ENCODE results near the gene PKIG.

The PKIG gene

DNA sequence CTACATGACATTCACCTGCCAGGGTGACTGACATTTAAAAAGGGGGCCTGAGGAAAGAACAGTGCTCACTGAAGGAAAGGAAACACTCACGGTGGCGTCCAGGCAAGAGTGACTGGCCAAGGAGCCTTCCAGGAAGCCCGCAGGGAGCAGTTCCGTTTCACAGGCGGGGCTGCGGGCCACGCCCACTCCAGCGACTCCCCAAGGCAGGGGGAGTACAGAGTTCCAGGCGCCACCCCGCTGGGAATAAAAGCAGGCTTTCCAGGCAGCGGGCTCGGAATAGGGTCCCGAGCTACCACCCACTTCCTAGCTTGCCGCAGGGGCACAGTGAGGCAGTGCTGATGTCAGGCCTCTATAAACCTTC lies 34.2 kb downstream of the PKIG start:
- Mint-ChIP-seq H3K4me3 (no peak overlapping the region), H3K27me3 (ENCODE audit: low read depth) (no peaks in the 10 kb centered on the region), H3K27ac (peak overlapping the region in 1 of 3 experiments; percentile 25), H3K4me1 (peaks cover 17% of the 10 kb centered on the region), H3K36me3 (ENCODE audit: low read depth) (peaks cover 49% of the 10 kb centered on the region), H3K9me3 (no peaks in the 10 kb centered on the region)
- TF ChIP-seq, protein P1, sequence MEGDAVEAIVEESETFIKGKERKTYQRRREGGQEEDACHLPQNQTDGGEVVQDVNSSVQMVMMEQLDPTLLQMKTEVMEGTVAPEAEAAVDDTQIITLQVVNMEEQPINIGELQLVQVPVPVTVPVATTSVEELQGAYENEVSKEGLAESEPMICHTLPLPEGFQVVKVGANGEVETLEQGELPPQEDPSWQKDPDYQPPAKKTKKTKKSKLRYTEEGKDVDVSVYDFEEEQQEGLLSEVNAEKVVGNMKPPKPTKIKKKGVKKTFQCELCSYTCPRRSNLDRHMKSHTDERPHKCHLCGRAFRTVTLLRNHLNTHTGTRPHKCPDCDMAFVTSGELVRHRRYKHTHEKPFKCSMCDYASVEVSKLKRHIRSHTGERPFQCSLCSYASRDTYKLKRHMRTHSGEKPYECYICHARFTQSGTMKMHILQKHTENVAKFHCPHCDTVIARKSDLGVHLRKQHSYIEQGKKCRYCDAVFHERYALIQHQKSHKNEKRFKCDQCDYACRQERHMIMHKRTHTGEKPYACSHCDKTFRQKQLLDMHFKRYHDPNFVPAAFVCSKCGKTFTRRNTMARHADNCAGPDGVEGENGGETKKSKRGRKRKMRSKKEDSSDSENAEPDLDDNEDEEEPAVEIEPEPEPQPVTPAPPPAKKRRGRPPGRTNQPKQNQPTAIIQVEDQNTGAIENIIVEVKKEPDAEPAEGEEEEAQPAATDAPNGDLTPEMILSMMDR (IDR thresholded peaks at IDR 0.05; ENCODE audit: unreplicated experiment in 3 of 3), result no peak

DNA sequence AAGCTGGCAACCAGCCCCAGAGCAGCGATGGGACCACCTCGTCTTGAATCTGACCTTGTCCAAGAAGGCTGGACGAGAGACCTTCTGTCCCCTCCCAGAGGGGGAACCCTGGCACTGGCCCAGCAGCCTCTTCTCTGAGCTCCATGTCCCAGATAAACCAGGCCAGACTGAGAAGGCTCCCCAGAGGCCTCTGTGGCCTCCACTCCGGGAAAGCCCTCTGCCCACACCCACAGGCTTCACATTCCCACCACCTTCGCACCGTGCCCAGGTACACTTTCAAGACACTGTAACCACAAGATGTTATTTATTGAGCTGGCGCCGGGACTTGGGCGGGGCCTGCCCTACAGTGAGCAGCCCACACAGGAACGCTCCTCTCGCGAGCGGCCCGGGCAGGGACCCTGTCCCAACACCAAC lies 35.9 kb downstream of the PKIG start:
- Mint-ChIP-seq H3K9me3 (no peaks in the 10 kb centered on the region), H3K36me3 (ENCODE audit: low read depth) (peaks cover 57% of the 10 kb centered on the region), H3K27ac (no peak overlapping the region), H3K4me1 (peaks cover 17% of the 10 kb centered on the region), H3K27me3 (ENCODE audit: low read depth) (no peaks in the 10 kb centered on the region), H3K4me3 (no peak overlapping the region)
- TF ChIP-seq, protein P1 (IDR thresholded peaks at IDR 0.05; ENCODE audit: unreplicated experiment in 3 of 3), result no peak

DNA sequence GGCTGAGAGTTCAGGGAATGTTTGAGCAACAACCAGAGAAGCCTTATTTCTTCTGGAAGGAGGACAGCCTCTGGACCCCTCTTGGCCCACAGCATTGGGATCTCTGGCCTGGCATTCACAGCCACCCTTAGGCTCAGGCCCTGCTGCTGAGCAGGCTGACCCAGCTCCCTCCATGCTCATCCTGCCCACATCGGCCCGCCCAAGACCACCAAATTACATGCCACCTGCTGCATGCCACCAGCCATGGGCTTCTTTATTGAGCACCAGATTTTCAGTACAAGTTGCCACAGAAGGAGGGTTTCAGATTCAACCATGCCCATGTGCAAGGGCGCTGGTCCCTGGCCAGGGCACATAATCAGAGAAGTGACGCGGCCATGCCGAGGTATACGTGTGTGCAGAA lies 36.9 kb downstream of the PKIG start:
- peaks cover 17% of the 10 kb centered on the region for H3K4me1 Mint-ChIP-seq
- H3K4me3 Mint-ChIP-seq, result no peak overlapping the region
- no peak overlapping the region for H3K27ac Mint-ChIP-seq
- peaks cover 51% of the 10 kb centered on the region for H3K36me3 Mint-ChIP-seq (ENCODE audit: low read depth)
- no peaks in the 10 kb centered on the region for H3K9me3 Mint-ChIP-seq
- TF ChIP-seq, protein P1 (IDR thresholded peaks at IDR 0.05; ENCODE audit: unreplicated experiment in 3 of 3), result no peak
- no peaks in the 10 kb centered on the region for H3K27me3 Mint-ChIP-seq (ENCODE audit: low read depth)

DNA sequence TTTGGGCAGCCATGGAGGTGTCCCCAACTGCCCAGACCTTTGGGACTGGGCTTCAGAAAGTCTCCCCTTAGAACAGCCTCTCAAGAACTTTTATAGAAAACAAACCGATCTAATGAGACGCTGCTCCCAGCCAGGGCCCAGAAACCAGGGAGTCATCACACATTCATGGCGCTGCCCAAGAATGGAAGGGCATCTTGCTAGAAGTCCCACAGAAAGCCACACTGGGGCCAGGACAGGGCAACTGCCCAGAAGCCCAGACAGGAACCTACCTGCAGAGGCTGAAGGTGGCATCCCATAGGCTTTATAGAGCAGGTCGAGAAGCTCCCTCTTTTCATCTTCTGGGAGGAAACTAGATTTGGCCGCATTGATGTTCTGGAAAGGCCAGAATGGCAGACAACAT lies 37.7 kb downstream of the PKIG start:
- Mint-ChIP-seq H3K27ac (no peak overlapping the region), H3K36me3 (ENCODE audit: low read depth) (peaks cover 48% of the 10 kb centered on the region), H3K9me3 (no peaks in the 10 kb centered on the region), H3K4me1 (peaks cover 15% of the 10 kb centered on the region), H3K27me3 (ENCODE audit: low read depth) (no peaks in the 10 kb centered on the region), H3K4me3 (no peak overlapping the region)
- TF ChIP-seq, protein P1 (IDR thresholded peaks at IDR 0.05; ENCODE audit: unreplicated experiment in 3 of 3), result no peak

DNA sequence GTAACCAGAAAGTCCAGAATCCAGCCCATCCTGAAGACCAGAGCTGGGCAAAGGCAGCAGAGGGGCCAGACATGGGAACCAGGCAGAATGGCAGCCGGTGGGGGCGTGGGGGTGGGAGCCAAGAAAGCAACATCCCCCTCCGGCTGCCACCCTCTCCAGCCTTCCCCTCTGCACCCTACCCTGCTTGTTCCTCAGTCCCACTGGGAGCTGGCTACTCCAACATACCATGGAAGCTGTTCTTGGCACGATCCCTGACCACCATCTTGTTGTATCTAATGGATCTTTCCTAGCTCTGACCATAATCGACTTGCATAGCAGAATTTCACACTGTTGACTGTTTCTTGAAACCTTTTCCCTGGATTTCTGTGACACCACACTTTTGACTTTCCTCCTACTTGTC lies 38.9 kb downstream of the PKIG start:
- no peak overlapping the region for H3K4me3 Mint-ChIP-seq
- no peaks in the 10 kb centered on the region for H3K27me3 Mint-ChIP-seq (ENCODE audit: low read depth)
- H3K27ac Mint-ChIP-seq, result no peak overlapping the region
- H3K36me3 Mint-ChIP-seq (ENCODE audit: low read depth), result peaks cover 39% of the 10 kb centered on the region
- peaks cover 3% of the 10 kb centered on the region for H3K4me1 Mint-ChIP-seq
- TF ChIP-seq, protein P1 (IDR thresholded peaks at IDR 0.05; ENCODE audit: unreplicated experiment in 3 of 3), result no peak
- H3K9me3 Mint-ChIP-seq, result no peaks in the 10 kb centered on the region

DNA sequence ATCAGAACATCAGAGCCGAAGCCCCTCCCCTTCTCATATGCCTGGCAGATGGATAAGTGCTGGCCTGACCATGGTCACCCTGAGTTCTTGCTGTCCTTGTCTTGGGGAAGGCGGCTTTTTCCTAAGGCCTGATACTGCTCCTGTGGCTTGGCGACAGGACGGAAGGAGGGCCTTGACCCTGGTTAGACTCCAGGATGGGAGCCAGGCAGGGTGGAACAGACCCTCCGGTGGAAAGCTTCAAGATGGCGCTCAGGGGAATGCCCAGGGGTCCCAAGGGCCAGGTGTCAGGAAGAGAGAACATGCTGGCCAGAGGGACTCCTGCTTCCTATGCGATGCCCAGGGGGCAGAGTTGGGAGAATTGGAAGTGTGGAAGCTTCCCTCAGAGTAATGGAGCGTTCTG lies 39.6 kb downstream of the PKIG start:
- no peak overlapping the region for H3K4me3 Mint-ChIP-seq
- no peaks in the 10 kb centered on the region for H3K4me1 Mint-ChIP-seq
- TF ChIP-seq, protein P1 (IDR thresholded peaks at IDR 0.05; ENCODE audit: unreplicated experiment in 3 of 3), result no peak
- H3K27ac Mint-ChIP-seq, result no peak overlapping the region
- H3K36me3 Mint-ChIP-seq (ENCODE audit: low read depth), result peaks cover 39% of the 10 kb centered on the region
- no peaks in the 10 kb centered on the region for H3K9me3 Mint-ChIP-seq
- H3K27me3 Mint-ChIP-seq (ENCODE audit: low read depth), result no peaks in the 10 kb centered on the region
